BE2C (cell line): ENCODE data around the gene SRSF10.

Source experiments
- DNase-seq: peaks from one replicate; pipeline ENCODE4 v3.0.0-alpha.2; 2020
- H3K27me3 ChIP-seq: fragments of 250-450 bp; sonication (Bioruptor Pico); 2 replicates; pipeline ENCODE4 v1.5.1; 2020; ENCODE audit warnings: mild to moderate bottlenecking
- H3K36me3 ChIP-seq: fragments of 250-450 bp; sonication (Bioruptor Pico); 2 replicates; pipeline ENCODE4 v1.5.1; 2020; ENCODE audit warnings: mild to moderate bottlenecking
- H3K4me1 ChIP-seq: fragments of 250-450 bp; sonication (Bioruptor Pico); 2 replicates; pipeline ENCODE4 v1.5.1; 2020
- H3K4me3 ChIP-seq: 2 replicates; pipeline ENCODE4 v1.5.1; 2011; ENCODE audit warnings: low read depth, low read length
- H3K9me3 ChIP-seq: fragments of 250-450 bp; sonication (Bioruptor Pico); 2 replicates; pipeline ENCODE4 v1.5.1; 2020
- CTCF ChIP-seq: IDR thresholded peaks from 2 replicates; pipeline ENCODE4 v1.5.1; 2012; ENCODE audit warnings: mild to moderate bottlenecking, low read depth, low read length

The SRSF10 gene

GRCh38 chr1:23915466-23915865, 64.7 kb downstream of the SRSF10 start:
- DNase-seq: no peak
- Histone ChIP-seq H3K36me3 (no peaks in the 10 kb centered on the region), H3K4me3 (no peak overlapping the region), H3K9me3 (no peaks in the 10 kb centered on the region), H3K4me1 (no peaks in the 10 kb centered on the region), H3K27me3 (no peaks in the 10 kb centered on the region)
- TF ChIP-seq CTCF: no peak

GRCh38 chr1:23914921-23915320, 65.2 kb downstream of the SRSF10 start:
- DNase-seq: no peak
- Histone ChIP-seq H3K4me3 (no peak overlapping the region), H3K4me1 (no peaks in the 10 kb centered on the region), H3K9me3 (no peaks in the 10 kb centered on the region), H3K36me3 (no peaks in the 10 kb centered on the region), H3K27me3 (no peaks in the 10 kb centered on the region)
- TF ChIP-seq CTCF: no peak
